Stimulated activated CD8-positive, alpha-beta memory T cell treated with anti-CD3 and anti-CD28 coated beads, Interleukin-7, amount 100 ng/mL, for 1 hour (primary cell): ENCODE measurements around the gene MGARP.
"Not testable (repeated sequence)": the region's sequence is repeated elsewhere in the genome, so short reads cannot be mapped to it uniquely, and the experiment has no call there.

Source experiments
- DNase-seq, 2 donors: peaks; one replicate each; pipeline ENCODE4 v3.0.0-alpha.2; 2020; ENCODE audit warnings: low read depth in 2 of 2

The MGARP gene

GRCh38 chr4:139295206-139295941, 15.3 kb upstream of the MGARP start:
- peak; percentile 97 to 99 for DNase-seq

GRCh38 chr4:139286186-139286698, 6.2 kb upstream of the MGARP start:
- DNase-seq = no peak

GRCh38 chr4:139282721-139283075, 2.7 kb upstream of the MGARP start:
- DNase-seq = no peak

GRCh38 chr4:139282065-139282720, 2.2 kb upstream of the MGARP start:
- no peak for DNase-seq

GRCh38 chr4:139278912-139279759, 889 bp downstream of the MGARP start:
- DNase-seq = no peak

- DNase-seq = no peak
Observed at GRCh38 chr4:139278485-139278884, 1.5 kb downstream of the MGARP start.

- no peak for DNase-seq
Observed at GRCh38 chr4:139275281-139275735, 4.7 kb downstream of the MGARP start.

GRCh38 chr4:139274790-139275189, 5.2 kb downstream of the MGARP start:
- DNase-seq = no peak

- DNase-seq = no peak
Observed at GRCh38 chr4:139273835-139274234, 6.2 kb downstream of the MGARP start.

GRCh38 chr4:139267301-139267700, 12.7 kb downstream of the MGARP start:
- DNase-seq = no peak

- peak; percentile 22 to 33 for DNase-seq
Observed at GRCh38 chr4:139266583-139267257, 13.3 kb downstream of the MGARP start.

- no peak for DNase-seq
Observed at GRCh38 chr4:139266208-139266582, 13.8 kb downstream of the MGARP start.

- no peak for DNase-seq
Observed at GRCh38 chr4:139265654-139266053, 14.4 kb downstream of the MGARP start.

GRCh38 chr4:139256349-139256748, 23.7 kb downstream of the MGARP start:
- DNase-seq = no peak

GRCh38 chr4:139255581-139255980, 24.4 kb downstream of the MGARP start:
- not testable (repeated sequence) for DNase-seq

GRCh38 chr4:139253713-139254112, 26.3 kb downstream of the MGARP start:
- DNase-seq = no peak

- DNase-seq = no peak
Observed at GRCh38 chr4:139253046-139253445, 27.0 kb downstream of the MGARP start.

- DNase-seq = no peak
Observed at GRCh38 chr4:139247700-139248238, 32.3 kb downstream of the MGARP start.

GRCh38 chr4:139247241-139247640, 32.8 kb downstream of the MGARP start:
- no peak for DNase-seq

- no peak for DNase-seq
Observed at GRCh38 chr4:139246166-139246565, 33.9 kb downstream of the MGARP start.

- no peak for DNase-seq
Observed at GRCh38 chr4:139245590-139245989, 34.4 kb downstream of the MGARP start.
